ENCODE data around the gene PLCB4.

DNA sequence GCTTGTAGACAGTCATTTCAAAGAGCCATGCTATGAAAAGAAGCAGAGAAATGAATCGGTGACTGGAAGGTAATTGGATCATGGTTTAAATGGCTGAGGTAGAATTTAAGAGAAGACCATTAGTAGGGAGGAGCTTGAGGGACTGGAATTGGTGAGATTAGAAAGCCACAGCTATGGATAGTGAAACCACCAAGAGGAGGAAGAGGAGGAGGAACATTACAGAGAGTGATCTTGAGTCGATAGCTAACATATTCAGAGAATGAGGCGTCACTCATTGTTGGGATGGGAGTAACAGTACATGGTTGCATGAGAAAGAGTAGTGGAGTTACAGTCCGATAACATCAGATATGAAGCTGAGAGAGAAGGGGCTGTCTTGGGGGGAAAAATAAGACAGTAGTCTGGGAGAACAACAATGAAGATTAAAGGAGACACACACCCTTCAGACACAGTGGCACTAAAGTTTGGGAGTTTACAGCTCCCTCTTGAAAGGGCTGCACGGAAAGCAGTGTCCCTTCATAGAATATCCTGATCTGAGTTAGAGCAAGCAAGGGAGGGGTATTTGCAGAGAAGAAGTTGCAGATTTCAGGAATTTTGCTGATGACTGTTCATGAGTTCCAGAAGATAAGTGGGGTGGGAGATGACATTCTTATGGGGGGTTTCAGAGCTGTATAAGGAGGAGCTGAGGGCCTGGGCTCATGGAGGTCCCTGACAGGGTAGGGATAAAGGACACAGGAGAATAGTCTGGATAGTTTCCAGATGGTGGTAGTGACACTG is 430.4 kb downstream of the PLCB4 start:
- TF ChIP-seq, protein P1, sequence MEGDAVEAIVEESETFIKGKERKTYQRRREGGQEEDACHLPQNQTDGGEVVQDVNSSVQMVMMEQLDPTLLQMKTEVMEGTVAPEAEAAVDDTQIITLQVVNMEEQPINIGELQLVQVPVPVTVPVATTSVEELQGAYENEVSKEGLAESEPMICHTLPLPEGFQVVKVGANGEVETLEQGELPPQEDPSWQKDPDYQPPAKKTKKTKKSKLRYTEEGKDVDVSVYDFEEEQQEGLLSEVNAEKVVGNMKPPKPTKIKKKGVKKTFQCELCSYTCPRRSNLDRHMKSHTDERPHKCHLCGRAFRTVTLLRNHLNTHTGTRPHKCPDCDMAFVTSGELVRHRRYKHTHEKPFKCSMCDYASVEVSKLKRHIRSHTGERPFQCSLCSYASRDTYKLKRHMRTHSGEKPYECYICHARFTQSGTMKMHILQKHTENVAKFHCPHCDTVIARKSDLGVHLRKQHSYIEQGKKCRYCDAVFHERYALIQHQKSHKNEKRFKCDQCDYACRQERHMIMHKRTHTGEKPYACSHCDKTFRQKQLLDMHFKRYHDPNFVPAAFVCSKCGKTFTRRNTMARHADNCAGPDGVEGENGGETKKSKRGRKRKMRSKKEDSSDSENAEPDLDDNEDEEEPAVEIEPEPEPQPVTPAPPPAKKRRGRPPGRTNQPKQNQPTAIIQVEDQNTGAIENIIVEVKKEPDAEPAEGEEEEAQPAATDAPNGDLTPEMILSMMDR (IDR thresholded peaks at IDR 0.05): no peak
- TF ChIP-seq POLR2A (IDR thresholded peaks at IDR 0.05; ENCODE audit: low read depth): no peak
